Fibroblast of mammary gland (primary cell): ENCODE measurements around the gene ACOT2.

Experiments used
- DNase-seq: peaks from one replicate; pipeline ENCODE4 v3.0.0-alpha.2; 2010; ENCODE audit warnings: low read depth
- H3K4me3 ChIP-seq: 2 replicates; pipeline ENCODE4 v1.5.1; 2011; ENCODE audit warnings: low read depth, mild to moderate bottlenecking, low read length, moderate library complexity; ENCODE audit not compliant: control insufficient read depth
- TF ChIP-seq, protein P1 (sequence below): conservative IDR thresholded peaks from 2 replicates; pipeline ENCODE4 v1.5.1; 2011; ENCODE audit warnings: low read depth, low read length, inconsistent platforms; ENCODE audit not compliant: control insufficient read depth, insufficient read depth

ACOT2 gene

GRCh38 chr14:73612339-73613045 is 43.5 kb downstream of the ACOT2 start, which contains the start of gene ACOT6:
ACOT6 (plus strand) TSS chr14:73612517; CDS start chr14:73612572, 55 bp downstream.
- H3K4me3 ChIP-seq = peak within 1 kb of the TSS; percentile 35
- peak; percentile 65 for DNase-seq
- TF ChIP-seq, protein P1, sequence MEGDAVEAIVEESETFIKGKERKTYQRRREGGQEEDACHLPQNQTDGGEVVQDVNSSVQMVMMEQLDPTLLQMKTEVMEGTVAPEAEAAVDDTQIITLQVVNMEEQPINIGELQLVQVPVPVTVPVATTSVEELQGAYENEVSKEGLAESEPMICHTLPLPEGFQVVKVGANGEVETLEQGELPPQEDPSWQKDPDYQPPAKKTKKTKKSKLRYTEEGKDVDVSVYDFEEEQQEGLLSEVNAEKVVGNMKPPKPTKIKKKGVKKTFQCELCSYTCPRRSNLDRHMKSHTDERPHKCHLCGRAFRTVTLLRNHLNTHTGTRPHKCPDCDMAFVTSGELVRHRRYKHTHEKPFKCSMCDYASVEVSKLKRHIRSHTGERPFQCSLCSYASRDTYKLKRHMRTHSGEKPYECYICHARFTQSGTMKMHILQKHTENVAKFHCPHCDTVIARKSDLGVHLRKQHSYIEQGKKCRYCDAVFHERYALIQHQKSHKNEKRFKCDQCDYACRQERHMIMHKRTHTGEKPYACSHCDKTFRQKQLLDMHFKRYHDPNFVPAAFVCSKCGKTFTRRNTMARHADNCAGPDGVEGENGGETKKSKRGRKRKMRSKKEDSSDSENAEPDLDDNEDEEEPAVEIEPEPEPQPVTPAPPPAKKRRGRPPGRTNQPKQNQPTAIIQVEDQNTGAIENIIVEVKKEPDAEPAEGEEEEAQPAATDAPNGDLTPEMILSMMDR = no peak

DNA sequence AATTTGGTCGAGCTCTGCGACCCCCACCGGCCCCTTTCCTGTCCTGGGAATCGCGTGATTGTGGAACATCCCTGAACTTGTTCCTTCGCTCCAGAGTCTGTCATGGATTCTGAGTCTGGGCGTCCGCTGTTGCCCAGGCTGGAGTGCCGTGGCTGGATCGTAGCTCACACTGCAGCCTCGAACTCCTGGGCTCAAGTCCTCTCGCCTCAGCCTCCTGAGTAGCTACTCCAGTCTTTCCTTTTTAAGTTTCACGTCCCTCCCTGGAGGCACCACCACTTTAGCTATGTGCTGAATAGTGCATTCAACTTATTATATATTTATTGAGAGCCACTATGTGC is 44.0 kb downstream of the ACOT2 start:
- no peak for DNase-seq

DNA sequence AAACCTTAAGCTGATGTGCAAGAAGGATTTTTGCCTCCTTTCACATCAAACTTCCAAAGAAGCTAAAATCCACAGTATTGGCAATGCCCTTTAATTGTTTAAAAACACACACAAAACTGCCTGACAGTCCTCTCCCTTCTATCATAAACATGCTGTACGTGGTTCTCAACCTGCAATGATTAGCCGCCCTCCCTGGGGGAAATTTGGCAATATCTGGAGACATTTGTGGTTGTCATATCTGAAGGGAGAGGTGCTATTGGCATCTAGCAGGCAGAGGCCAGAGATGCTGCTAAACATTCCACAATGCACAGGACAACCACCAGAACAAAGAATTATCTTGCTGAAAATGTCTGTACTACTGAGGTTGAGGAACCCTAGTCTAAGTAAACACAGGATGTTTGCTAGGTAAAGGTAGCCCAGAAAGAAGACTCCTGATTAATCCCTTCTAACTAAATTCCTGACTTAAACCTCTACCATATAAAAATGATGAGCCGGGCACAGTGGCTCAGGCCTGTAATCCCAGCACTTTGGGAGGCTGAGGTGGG is 44.5 kb downstream of the ACOT2 start:
- no peak for DNase-seq
- TF ChIP-seq, protein P1 = no peak
- H3K4me3 ChIP-seq = no peak overlapping the region

More for the DNA sequence above, 44.0 kb downstream of the ACOT2 start:
- peak overlapping the region; percentile 35 for H3K4me3 ChIP-seq
- TF ChIP-seq, protein P1 = no peak

- TF ChIP-seq, protein P1 = no peak
- H3K4me3 ChIP-seq = no peak overlapping the region
- DNase-seq = no peak
Measured at GRCh38 chr14:73616831-73617230, 47.8 kb downstream of the ACOT2 start.

GRCh38 chr14:73619524-73619923 is 50.5 kb downstream of the ACOT2 start:
- no peak for DNase-seq
- no peak overlapping the region for H3K4me3 ChIP-seq
- TF ChIP-seq, protein P1 = no peak

GRCh38 chr14:73620268-73620667 is 51.3 kb downstream of the ACOT2 start:
- DNase-seq = no peak
- TF ChIP-seq, protein P1 = no peak
- H3K4me3 ChIP-seq = no peak overlapping the region
